Lower lobe of right lung (tissue), 2 donors: ENCODE data around the gene RASGRP3. TPM values are rescaled to one million over a fixed set of nuclear protein-coding genes. Genes with fewer than 3 reads are reported as not detected.
"Not testable (repeated sequence)": the region's sequence is repeated elsewhere in the genome, so short reads cannot be mapped to it uniquely, and the experiment has no call there.

ENCODE experiments used
- ATAC-seq, 2 donors: fragments of 200-7000 bp; cut with Tn5 transposase; one replicate each; pipeline ENCODE4 v1.9.1; 2020 to 2022; ENCODE audit warnings: mild to moderate bottlenecking in 2 of 2, moderate library complexity in 2 of 2
- DNase-seq: peaks from one replicate; pipeline ENCODE4 v3.0.0-alpha.2; 2020
- H3K27ac ChIP-seq: fragments of 200-600 bp; one replicate; pipeline ENCODE4 v1.8.0; 2022
- H3K27me3 ChIP-seq: fragments of 200-600 bp; one replicate; pipeline ENCODE4 v1.8.0; 2022; ENCODE audit warnings: low read depth
- H3K36me3 ChIP-seq: fragments of 200-600 bp; one replicate; pipeline ENCODE4 v1.8.0; 2022; ENCODE audit warnings: mild to moderate bottlenecking
- H3K4me1 ChIP-seq: fragments of 200-600 bp; one replicate; pipeline ENCODE4 v1.8.0; 2022
- H3K4me3 ChIP-seq: fragments of 200-600 bp; one replicate; pipeline ENCODE4 v1.8.0; 2022; ENCODE audit warnings: mild to moderate bottlenecking
- H3K9me3 ChIP-seq: fragments of 200-600 bp; one replicate; pipeline ENCODE4 v1.8.0; 2022
- CTCF ChIP-seq: fragments of 200-600 bp; IDR thresholded peaks from one replicate; pipeline ENCODE4 v1.8.0; 2022; ENCODE audit warnings: antibody characterized with exemption, mild to moderate bottlenecking
- intact Hi-C: fragments of 100-400 bp; cut with DNase I; formaldehyde crosslinking; loops from one replicate; pipeline ENCODE4 v1.11.0; 2022
- total RNA-seq: library from RNA; stranded (reverse); fragmentation: NEBNext Ultra II Directional; extraction: Animal tissue kit (Norgen Biotek cat#: 25700); gene quantifications from one replicate; pipeline ENCODE4 v1.2.1, GENCODE V29; 2021
- donor health status: DM: no; HTN: yes; CAD: no; lungs with severe emphysema.

Gene RASGRP3
- total RNA-seq, 1 donor from 2014 or later, result 13.7 TPM

- ATAC-seq (no peak), DNase-seq (no peak)
- Histone ChIP-seq H3K27ac (peak overlapping the region; percentile 25), H3K4me1 (peaks cover 16% of the 10 kb centered on the region), H3K27me3 (no peaks in the 10 kb centered on the region), H3K36me3 (no peaks in the 10 kb centered on the region), H3K4me3 (no peak overlapping the region), H3K9me3 (no peaks in the 10 kb centered on the region)
- intact Hi-C loops, result no loop called here
- TF ChIP-seq CTCF, result no peak
Measured at GRCh38 chr2:33437815-33438214, 38.6 kb upstream of the RASGRP3 start.

- Histone ChIP-seq H3K36me3 (no peaks in the 10 kb centered on the region), H3K27me3 (no peaks in the 10 kb centered on the region), H3K9me3 (no peaks in the 10 kb centered on the region), H3K4me3 (no peak overlapping the region), H3K4me1 (peaks cover 19% of the 10 kb centered on the region), H3K27ac (no peak overlapping the region)
- ATAC-seq, result peak; percentile 61 to 69
- intact Hi-C loops, result no loop called here
- no peak for DNase-seq
- TF ChIP-seq CTCF, result peak; percentile 65
Measured at GRCh38 chr2:33441235-33441810, 35.1 kb upstream of the RASGRP3 start.

GRCh38 chr2:33442052-33442451 is 34.4 kb upstream of the RASGRP3 start:
- H3K4me3 ChIP-seq, intact Hi-C loops: not testable (repeated sequence)
- peak overlapping the region; percentile 25 for H3K27ac ChIP-seq

GRCh38 chr2:33442528-33443079 is 33.8 kb upstream of the RASGRP3 start:
- no peak for ATAC-seq
- H3K27me3 ChIP-seq, result no peaks in the 10 kb centered on the region
- peak overlapping the region; percentile 25 for H3K27ac ChIP-seq
- H3K4me1 ChIP-seq, result peaks cover 10% of the 10 kb centered on the region
- TF ChIP-seq CTCF, result no peak
- H3K4me3 ChIP-seq, result no peak overlapping the region
- DNase-seq, result no peak
- intact Hi-C loops, result no loop called here
- H3K9me3 ChIP-seq, result no peaks in the 10 kb centered on the region
- no peaks in the 10 kb centered on the region for H3K36me3 ChIP-seq

More at GRCh38 chr2:33442052-33442451, 34.4 kb upstream of the RASGRP3 start:
- not testable (repeated sequence) for H3K36me3 ChIP-seq, H3K27me3 ChIP-seq, H3K9me3 ChIP-seq, ATAC-seq, DNase-seq
- H3K4me1 ChIP-seq, result peaks cover 16% of the 10 kb centered on the region

GRCh38 chr2:33443274-33443829 is 33.1 kb upstream of the RASGRP3 start:
- Histone ChIP-seq H3K27me3 (no peaks in the 10 kb centered on the region), H3K9me3 (no peaks in the 10 kb centered on the region), H3K27ac (peak overlapping the region; percentile 25), H3K4me1 (peaks cover 12% of the 10 kb centered on the region), H3K4me3 (no peak overlapping the region), H3K36me3 (no peaks in the 10 kb centered on the region)
- DNase-seq (no peak), ATAC-seq (no peak)
- intact Hi-C loops, result no loop called here
- no peak for TF ChIP-seq CTCF

GRCh38 chr2:33444967-33445366 is 31.5 kb upstream of the RASGRP3 start:
- Histone ChIP-seq H3K27ac (no peak overlapping the region), H3K4me1 (peaks cover 14% of the 10 kb centered on the region), H3K36me3 (no peaks in the 10 kb centered on the region), H3K4me3 (no peak overlapping the region), H3K27me3 (no peaks in the 10 kb centered on the region), H3K9me3 (no peaks in the 10 kb centered on the region)
- DNase-seq (no peak), ATAC-seq (no peak)
- no peak for TF ChIP-seq CTCF
- intact Hi-C loops, result no loop called here
